Coronary artery (tissue), 2 donors: ENCODE results near the gene LRRC26.
A peak's percentile ranks its signal among the peaks of the same experiment; 100 is the strongest.

ENCODE experiments used
- DNase-seq: peaks from one replicate; pipeline ENCODE4 v3.0.0-alpha.2; 2017; ENCODE audit warnings: low spot score
- H3K27ac ChIP-seq, 2 donors: fragments of 200-600 bp; sonication (generic); one replicate each; pipeline ENCODE4 v1.5.1; 2016 to 2019
- H3K4me3 ChIP-seq: fragments of 200-600 bp; sonication (generic); 2 replicates; pipeline ENCODE4 v1.5.1; 2016; ENCODE audit warnings: mild to moderate bottlenecking, moderate library complexity
- CTCF ChIP-seq: fragments of 200-600 bp; sonication (generic); IDR thresholded peaks from one replicate; pipeline ENCODE4 v1.5.1; 2019; ENCODE audit warnings: antibody characterized with exemption

LRRC26 gene

GRCh38 chr9:137164370-137165249, 5.2 kb downstream of the LRRC26 start:
- no peak for TF ChIP-seq CTCF
- H3K27ac ChIP-seq: no peak overlapping the region
- H3K4me3 ChIP-seq: no peak overlapping the region
- no peak for DNase-seq

DNA sequence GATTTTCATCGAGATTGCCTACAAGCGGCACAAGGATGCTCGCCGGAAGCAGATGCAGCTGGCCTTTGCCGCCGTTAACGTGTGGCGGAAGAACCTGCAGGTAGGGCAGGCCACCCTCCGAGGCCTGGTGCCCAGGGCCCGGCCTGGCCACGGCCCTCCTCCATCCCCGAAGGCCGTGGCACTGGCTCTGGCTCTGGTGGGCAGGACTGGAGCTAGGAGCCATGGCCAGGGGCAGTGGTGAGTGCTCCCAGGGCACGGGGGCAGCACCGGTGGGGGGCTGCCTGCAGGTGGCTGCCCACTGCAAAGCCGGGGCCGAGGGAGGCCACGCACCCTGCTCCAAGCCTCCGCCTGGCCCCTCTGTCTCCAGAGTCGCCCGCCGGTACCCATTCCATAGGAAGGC, 6.0 kb downstream of the LRRC26 start:
- Histone ChIP-seq H3K4me3 (no peak overlapping the region), H3K27ac (no peak overlapping the region)
- DNase-seq: no peak
- no peak for TF ChIP-seq CTCF

DNA sequence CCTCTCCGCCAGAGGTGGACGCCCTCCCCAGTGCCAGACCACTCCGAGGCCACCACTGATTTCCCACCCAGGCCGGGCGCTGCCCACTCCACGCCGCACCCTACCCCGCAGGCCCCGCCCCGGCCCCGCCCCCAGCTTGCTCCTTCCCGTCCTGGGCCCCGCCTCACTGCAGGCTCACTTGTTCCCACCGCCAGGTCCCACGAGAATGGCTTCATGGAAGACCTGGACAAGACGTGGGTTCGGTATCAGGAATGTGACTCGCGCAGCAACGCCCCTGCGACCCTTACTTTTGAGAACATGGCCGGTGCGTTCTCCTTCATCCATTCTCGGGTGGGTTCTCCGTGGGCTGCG, 6.5 kb downstream of the LRRC26 start:
- H3K4me3 ChIP-seq: peak overlapping the region; percentile 67
- DNase-seq: no peak
- H3K27ac ChIP-seq: no peak overlapping the region
- TF ChIP-seq CTCF: no peak

- Histone ChIP-seq H3K27ac (no peak overlapping the region), H3K4me3 (peak overlapping the region; percentile 67)
- no peak for DNase-seq
- TF ChIP-seq CTCF: no peak
These were observed 7.1 kb downstream of the LRRC26 start for GRCh38 chr9:137162505-137163364.

DNA sequence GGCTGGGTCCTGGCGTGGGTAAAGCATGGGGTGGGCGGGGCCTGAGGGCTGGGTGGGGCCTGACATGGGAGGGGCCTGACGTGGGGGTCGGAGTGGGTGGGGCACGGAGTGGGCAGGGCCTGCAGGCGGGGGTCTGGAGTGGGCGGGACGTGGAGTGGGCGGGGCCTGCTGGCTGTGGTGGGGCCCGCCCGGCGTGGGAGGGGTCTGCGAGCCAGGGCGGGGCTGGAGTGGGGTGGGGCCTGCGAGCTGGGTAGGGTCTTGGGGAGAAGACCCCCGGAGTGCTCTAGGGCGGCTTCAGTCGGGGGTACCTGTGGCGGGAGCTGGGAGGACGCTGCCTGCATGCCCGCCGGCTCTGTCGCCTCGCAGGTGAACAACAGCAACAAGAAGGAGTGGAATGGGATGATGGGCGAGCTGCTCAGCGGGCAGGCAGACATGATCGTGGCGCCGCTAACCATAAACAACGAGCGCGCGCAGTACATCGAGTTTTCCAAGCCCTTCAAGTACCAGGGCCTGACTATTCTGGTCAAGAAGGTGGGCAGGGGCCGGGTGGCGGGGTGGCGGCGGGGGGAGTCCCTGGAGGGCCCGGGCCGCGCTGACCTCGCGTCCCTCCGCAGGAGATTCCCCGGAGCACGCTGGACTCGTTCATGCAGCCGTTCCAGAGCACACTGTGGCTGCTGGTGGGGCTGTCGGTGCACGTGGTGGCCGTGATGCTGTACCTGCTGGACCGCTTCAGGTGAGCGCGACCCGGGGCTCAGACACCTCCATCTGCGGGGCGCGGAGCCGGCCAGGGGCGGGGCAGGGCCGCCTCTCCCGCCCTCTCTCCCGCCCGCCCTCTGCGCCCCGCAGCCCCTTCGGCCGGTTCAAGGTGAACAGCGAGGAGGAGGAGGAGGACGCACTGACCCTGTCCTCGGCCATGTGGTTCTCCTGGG, 8.0 kb downstream of the LRRC26 start:
- no peak for TF ChIP-seq CTCF
- peak overlapping the region; percentile 33 for H3K4me3 ChIP-seq
- no peak for DNase-seq
- H3K27ac ChIP-seq: no peak overlapping the region

DNA sequence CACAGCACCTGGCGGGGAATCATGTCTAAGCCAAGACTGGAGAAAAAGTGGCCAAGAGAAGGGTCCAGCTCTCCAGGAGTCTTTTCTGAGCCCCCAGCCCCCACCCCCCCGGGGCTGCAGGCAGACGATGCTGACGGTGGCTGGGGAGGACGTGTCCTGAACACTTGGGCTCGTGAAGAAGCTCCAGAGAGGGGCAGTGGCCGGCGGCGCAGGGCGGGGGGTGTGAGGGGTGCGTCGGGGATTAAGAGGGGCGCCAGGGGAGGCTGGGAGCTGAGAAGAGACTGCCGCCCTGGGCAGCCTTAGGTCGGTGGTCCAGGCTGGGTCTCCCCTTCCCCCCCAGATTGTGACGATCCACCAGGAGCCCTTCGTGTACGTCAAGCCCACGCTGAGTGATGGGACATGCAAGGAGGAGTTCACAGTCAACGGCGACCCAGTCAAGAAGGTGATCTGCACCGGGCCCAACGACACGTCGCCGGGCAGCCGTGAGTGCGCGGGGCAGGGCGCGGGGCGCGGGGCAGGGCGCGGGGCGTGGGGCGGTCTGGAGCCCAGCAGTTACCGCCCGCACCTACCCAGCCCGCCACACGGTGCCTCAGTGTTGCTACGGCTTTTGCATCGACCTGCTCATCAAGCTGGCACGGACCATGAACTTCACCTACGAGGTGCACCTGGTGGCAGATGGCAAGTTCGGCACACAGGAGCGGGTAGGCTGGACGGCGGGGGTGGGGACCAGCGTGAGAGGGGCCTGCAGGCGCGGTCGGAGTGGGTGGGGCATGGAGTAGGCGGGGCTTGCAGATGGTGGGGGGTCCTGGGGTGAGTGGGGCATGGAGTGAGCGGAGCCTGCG, 8.9 kb downstream of the LRRC26 start:
- Histone ChIP-seq H3K4me3 (no peak overlapping the region), H3K27ac (no peak overlapping the region)
- no peak for TF ChIP-seq CTCF
- no peak for DNase-seq
